HEK293 (cell line): ENCODE results near the gene MSI2.

Experiments used
- TCF7L2 ChIP-seq: IDR thresholded peaks from 2 replicates; pipeline ENCODE4 v1.6.1; 2011; ENCODE audit warnings: low read depth, mild to moderate bottlenecking, inconsistent platforms, low read length, moderate library complexity, borderline replicate concordance
- ZNF121 ChIP-seq: fragments of 450-650 bp; formaldehyde crosslinking; IDR thresholded peaks from 2 replicates; pipeline ENCODE4 v1.5.1; 2016; ENCODE audit warnings: missing biosample characterization, missing genetic modification characterization
- TF ChIP-seq, protein P1 (sequence below): fragments of 450-650 bp; formaldehyde crosslinking; IDR thresholded peaks from 2 replicates; pipeline ENCODE4 v1.5.1; 2016; ENCODE audit warnings: missing biosample characterization, missing genetic modification characterization
- TF ChIP-seq, protein P2 (sequence below): fragments of 450-650 bp; formaldehyde crosslinking; IDR thresholded peaks from 2 replicates; pipeline ENCODE4 v1.5.1; 2016; ENCODE audit warnings: missing biosample characterization, missing genetic modification characterization

DNA sequence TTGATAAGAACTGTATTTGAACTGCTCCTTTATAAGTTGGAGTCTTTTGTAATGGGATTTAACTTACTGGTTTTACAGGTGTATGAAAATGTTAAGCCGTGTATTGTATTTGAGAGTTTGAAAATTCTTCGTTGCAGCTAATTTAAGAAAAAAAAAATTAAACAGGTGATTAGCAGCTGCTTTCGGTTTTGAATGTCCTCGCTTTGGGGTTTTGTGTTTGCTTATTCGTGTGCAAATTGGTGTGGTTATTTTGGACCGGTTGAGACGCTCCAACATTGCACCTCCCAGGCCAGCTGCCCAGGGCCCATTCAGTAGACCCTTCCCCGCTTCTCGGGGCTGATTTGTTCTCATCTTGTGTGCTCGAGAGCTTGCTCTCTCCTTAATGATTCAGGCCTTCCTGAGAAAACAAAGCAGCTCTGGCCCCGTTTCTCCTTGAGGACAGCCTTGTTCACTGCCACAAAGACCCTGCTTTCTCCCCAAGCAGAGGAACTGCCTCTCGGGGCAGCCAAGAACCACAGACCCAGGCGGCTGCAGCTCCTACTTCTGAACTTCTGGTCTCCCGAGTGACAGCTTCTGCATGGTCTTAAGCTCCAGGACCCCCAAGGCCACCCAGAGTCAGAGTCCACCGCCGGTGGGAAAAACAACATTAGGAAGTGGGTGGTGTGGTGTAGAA, 100.5 kb downstream of the MSI2 start:
- TF ChIP-seq, protein P1, sequence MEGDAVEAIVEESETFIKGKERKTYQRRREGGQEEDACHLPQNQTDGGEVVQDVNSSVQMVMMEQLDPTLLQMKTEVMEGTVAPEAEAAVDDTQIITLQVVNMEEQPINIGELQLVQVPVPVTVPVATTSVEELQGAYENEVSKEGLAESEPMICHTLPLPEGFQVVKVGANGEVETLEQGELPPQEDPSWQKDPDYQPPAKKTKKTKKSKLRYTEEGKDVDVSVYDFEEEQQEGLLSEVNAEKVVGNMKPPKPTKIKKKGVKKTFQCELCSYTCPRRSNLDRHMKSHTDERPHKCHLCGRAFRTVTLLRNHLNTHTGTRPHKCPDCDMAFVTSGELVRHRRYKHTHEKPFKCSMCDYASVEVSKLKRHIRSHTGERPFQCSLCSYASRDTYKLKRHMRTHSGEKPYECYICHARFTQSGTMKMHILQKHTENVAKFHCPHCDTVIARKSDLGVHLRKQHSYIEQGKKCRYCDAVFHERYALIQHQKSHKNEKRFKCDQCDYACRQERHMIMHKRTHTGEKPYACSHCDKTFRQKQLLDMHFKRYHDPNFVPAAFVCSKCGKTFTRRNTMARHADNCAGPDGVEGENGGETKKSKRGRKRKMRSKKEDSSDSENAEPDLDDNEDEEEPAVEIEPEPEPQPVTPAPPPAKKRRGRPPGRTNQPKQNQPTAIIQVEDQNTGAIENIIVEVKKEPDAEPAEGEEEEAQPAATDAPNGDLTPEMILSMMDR (tag by site-specific recombination), result no peak
- TF ChIP-seq ZNF121 (no peak), TCF7L2 (no peak)
- TF ChIP-seq, protein P2, sequence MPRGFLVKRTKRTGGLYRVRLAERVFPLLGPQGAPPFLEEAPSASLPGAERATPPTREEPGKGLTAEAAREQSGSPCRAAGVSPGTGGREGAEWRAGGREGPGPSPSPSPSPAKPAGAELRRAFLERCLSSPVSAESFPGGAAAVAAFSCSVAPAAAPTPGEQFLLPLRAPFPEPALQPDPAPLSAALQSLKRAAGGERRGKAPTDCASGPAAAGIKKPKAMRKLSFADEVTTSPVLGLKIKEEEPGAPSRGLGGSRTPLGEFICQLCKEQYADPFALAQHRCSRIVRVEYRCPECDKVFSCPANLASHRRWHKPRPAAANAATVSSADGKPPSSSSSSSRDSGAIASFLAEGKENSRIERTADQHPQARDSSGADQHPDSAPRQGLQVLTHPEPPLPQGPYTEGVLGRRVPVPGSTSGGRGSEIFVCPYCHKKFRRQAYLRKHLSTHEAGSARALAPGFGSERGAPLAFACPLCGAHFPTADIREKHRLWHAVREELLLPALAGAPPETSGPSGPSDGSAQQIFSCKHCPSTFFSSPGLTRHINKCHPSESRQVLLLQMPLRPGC (tag by site-specific recombination), result no peak
